Fibroblast of lung (primary cell): Measurements from ENCODE around the gene PLXNA4. TPM values are rescaled to one million over a fixed set of nuclear protein-coding genes. Genes with fewer than 3 reads are reported as not detected.

Experiments
- DNase-seq, 2 donors: peaks; one replicate each; pipeline versions ENCODE4 v3.0.0 to v3.0.0-alpha.2; 2010; ENCODE audit warnings: low read depth in 2 of 2
- H2AFZ ChIP-seq: 2 replicates; pipeline ENCODE4 v1.5.1; 2012; ENCODE audit warnings: low read length, control low read depth, inconsistent platforms
- H3K27ac ChIP-seq: 2 replicates; pipeline ENCODE4 v1.5.1; 2011; ENCODE audit warnings: low read length, control low read depth; ENCODE audit not compliant: insufficient read depth
- H3K27me3 ChIP-seq: 2 replicates; pipeline ENCODE4 v1.5.1; 2011; ENCODE audit warnings: mild to moderate bottlenecking, low read length; ENCODE audit not compliant: control insufficient read depth, insufficient read depth
- H3K36me3 ChIP-seq: 2 replicates; pipeline ENCODE4 v1.5.1; 2011; ENCODE audit warnings: low read length; ENCODE audit not compliant: control insufficient read depth, insufficient read depth
- H3K4me1 ChIP-seq: 2 replicates; pipeline ENCODE4 v1.5.1; 2011; ENCODE audit warnings: low read length; ENCODE audit not compliant: control insufficient read depth, insufficient read depth; ENCODE audit errors: extremely low read depth
- H3K4me2 ChIP-seq: 2 replicates; pipeline ENCODE4 v1.5.1; 2011; ENCODE audit warnings: low read length, control low read depth; ENCODE audit not compliant: insufficient read depth; ENCODE audit errors: extremely low read depth
- H3K4me3 ChIP-seq, 4 experiments: fragments of 200-600 bp in 1 of 4; sonication (generic) in 1 of 4; replicated peaks in 1 of 4; 2 replicates each; pipeline ENCODE4 v1.5.1; 2011 to 2016; ENCODE audit warnings: low read length in 4 of 4, low read depth in 3 of 4, mild to moderate bottlenecking in 3 of 4, control low read depth in 2 of 4, inconsistent platforms in 1 of 4, mixed read lengths in 1 of 4; ENCODE audit not compliant: insufficient read depth in 1 of 4; ENCODE audit errors: control extremely low read depth in 1 of 4
- H3K79me2 ChIP-seq: 2 replicates; pipeline ENCODE4 v1.5.1; 2012; ENCODE audit warnings: mild to moderate bottlenecking, low read length, inconsistent platforms; ENCODE audit not compliant: control insufficient read depth, insufficient read depth
- H3K9ac ChIP-seq: 2 replicates; pipeline ENCODE4 v1.5.1; 2011; ENCODE audit warnings: mild to moderate bottlenecking, low read length, control low read depth; ENCODE audit not compliant: insufficient read depth
- H3K9me3 ChIP-seq: 2 replicates; pipeline ENCODE4 v1.5.1; 2012; ENCODE audit warnings: low read depth, low read length; ENCODE audit not compliant: control insufficient read depth, insufficient read depth
- H4K20me1 ChIP-seq: 2 replicates; pipeline ENCODE4 v1.5.1; 2011; ENCODE audit warnings: low read length; ENCODE audit not compliant: control insufficient read depth, insufficient read depth; ENCODE audit errors: extremely low read depth
- CTCF ChIP-seq, 2 donors: IDR thresholded peaks in 1 of 2; conservative IDR thresholded peaks in 1 of 2; 1 replicate in 1 of 2; 2 replicates in 1 of 2; pipeline ENCODE4 v1.5.1; 2011 to 2012; ENCODE audit warnings: low read length in 2 of 2, control low read depth in 1 of 2, inconsistent platforms in 1 of 2, low read depth in 1 of 2, mild to moderate bottlenecking in 1 of 2
- EZH2 ChIP-seq: IDR thresholded peaks from 2 replicates; pipeline ENCODE4 v1.5.1; 2012; ENCODE audit warnings: low read length, control low read depth, mild to moderate bottlenecking; ENCODE audit errors: missing control alignments
- polyA plus RNA-seq, 2 donors: library from polyadenylated mRNA; depleted of rRNA in 1 of 2; stranded (reverse) in 1 of 2; unstranded in 1 of 2; fragments of >200 nt; gene quantifications; 2 replicates each; pipeline ENCODE4 v1.2.1, GENCODE V29; 2011 to 2012; ENCODE audit warnings: missing spikeins in 1 of 2
- total RNA-seq: library from RNA; depleted of rRNA; stranded (reverse); fragments of >200 nt; gene quantifications from 2 replicates; pipeline ENCODE4 v1.2.1, GENCODE V29; 2014

PLXNA4 gene
- total and polyA plus RNA-seq, 2 donors (not counting 1 experiment from before 2014, with no cell fraction given): 1.2 to 1.5 TPM

DNA sequence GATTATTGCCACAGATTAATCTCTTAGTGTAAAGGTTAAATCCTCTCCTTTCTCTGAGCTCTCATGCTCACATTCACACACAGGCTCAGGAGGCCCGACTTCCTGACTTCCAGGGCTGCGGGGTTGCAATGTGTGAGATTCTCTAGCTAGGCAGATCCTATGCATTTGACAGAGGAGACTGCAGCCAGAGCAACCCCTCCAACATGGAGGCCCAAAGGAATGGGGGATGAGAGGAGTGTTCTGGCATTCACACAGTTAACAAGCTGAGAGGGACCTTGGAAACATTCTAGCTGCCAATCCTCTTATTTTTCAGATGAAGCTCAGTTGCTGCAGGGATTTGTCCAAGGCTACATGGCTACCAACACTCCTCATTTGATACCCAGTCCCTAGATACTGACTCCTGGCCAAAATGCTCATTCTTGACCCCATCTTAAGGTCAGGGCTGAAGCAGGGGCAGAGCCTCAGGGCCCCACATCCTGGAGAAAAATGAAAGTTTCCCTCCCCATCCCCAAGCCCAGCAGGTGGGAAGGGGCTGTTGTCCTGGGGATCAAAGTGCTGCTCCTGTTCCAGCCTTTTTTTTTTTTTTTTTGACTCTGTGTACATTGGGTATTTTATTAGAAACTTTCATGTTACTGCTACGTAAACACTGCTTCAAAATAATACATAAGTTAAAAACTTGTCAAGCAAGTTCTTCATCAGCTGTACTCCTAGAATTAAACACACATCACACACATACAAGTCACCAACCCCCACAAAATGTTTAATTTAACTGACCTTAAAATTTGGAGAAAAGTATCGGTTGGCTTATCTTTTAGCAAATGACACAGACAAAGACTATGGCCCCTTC, 325.6 kb downstream of the PLXNA4 start:
- H4K20me1 ChIP-seq: no peaks in the 10 kb centered on the region
- no peak overlapping the region for H2AFZ ChIP-seq
- H3K9me3 ChIP-seq: no peaks in the 10 kb centered on the region
- H3K9ac ChIP-seq: no peak overlapping the region
- H3K36me3 ChIP-seq: no peaks in the 10 kb centered on the region
- TF ChIP-seq EZH2 (no peak), CTCF (conservative IDR thresholded peaks at IDR 0.05 in 1 of 2, IDR thresholded peaks at IDR 0.05 in 1 of 2; ENCODE audit: low read depth in 1 of 2, low read length in 2 of 2) (no peak)
- H3K4me2 ChIP-seq: no peak overlapping the region
- H3K4me1 ChIP-seq: no peaks in the 10 kb centered on the region
- DNase-seq: no peak
- H3K4me3 ChIP-seq: no peak overlapping the region
- H3K27ac ChIP-seq: no peak overlapping the region
- no peaks in the 10 kb centered on the region for H3K79me2 ChIP-seq
- no peaks in the 10 kb centered on the region for H3K27me3 ChIP-seq

GRCh38 chr7:132249256-132249971, 326.9 kb downstream of the PLXNA4 start:
- TF ChIP-seq EZH2 (no peak), CTCF (conservative IDR thresholded peaks at IDR 0.05 in 1 of 2, IDR thresholded peaks at IDR 0.05 in 1 of 2; ENCODE audit: low read depth in 1 of 2, low read length in 2 of 2) (peak in 1 of 2 donors; percentile 6)
- Histone ChIP-seq H4K20me1 (no peaks in the 10 kb centered on the region), H3K27ac (no peak overlapping the region), H3K27me3 (no peaks in the 10 kb centered on the region), H3K9ac (no peak overlapping the region), H3K79me2 (no peaks in the 10 kb centered on the region), H3K36me3 (no peaks in the 10 kb centered on the region), H3K4me3 (no peak overlapping the region), H3K4me2 (no peak overlapping the region), H3K4me1 (no peaks in the 10 kb centered on the region), H2AFZ (no peak overlapping the region), H3K9me3 (no peaks in the 10 kb centered on the region)
- DNase-seq: peak in 1 of 2 donors; percentile 31

DNA sequence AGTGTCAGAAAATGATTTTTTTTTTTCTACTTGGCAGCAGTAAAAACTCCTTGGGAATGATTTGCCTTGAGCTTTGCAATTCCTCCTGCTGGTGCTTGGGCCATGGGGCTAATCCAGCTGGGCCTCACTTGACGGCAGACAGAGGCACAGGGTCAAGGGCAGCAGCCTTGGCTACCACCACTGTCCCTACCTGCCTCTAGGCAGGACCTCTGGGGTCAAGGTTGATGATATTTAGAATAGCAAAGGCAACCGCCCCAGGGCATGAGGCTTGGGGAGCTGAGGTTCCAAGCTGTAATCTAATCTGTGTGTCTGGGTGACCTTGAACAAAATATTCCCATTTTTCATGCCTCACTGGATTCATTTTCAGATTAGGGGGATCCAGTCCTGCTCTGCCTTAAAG, 327.4 kb downstream of the PLXNA4 start:
- Histone ChIP-seq H3K79me2 (no peaks in the 10 kb centered on the region), H4K20me1 (no peaks in the 10 kb centered on the region), H2AFZ (no peak overlapping the region), H3K9me3 (no peaks in the 10 kb centered on the region), H3K4me2 (no peak overlapping the region), H3K4me3 (no peak overlapping the region), H3K36me3 (no peaks in the 10 kb centered on the region), H3K27ac (no peak overlapping the region), H3K4me1 (no peaks in the 10 kb centered on the region), H3K27me3 (no peaks in the 10 kb centered on the region), H3K9ac (no peak overlapping the region)
- DNase-seq: no peak
- TF ChIP-seq EZH2 (no peak), CTCF (conservative IDR thresholded peaks at IDR 0.05 in 1 of 2, IDR thresholded peaks at IDR 0.05 in 1 of 2; ENCODE audit: low read depth in 1 of 2, low read length in 2 of 2) (no peak)
